Prostate gland (tissue), 2 donors: ENCODE results near the gene MVB12B. TPM values are rescaled to one million over a fixed set of nuclear protein-coding genes. Genes with fewer than 3 reads are reported as not detected.

ENCODE experiments used
- DNase-seq: peaks from one replicate; pipeline ENCODE4 v3.0.0-alpha.2; 2019; ENCODE audit warnings: low spot score
- H3K27ac ChIP-seq, 2 donors: fragments of 200-600 bp; sonication (generic); 2 replicates each; pipeline ENCODE4 v1.5.1; 2017 to 2019
- H3K27me3 ChIP-seq: fragments of 200-600 bp; sonication (generic); replicated peaks from 2 replicates; pipeline ENCODE4 v1.5.1; 2019; ENCODE audit not compliant: insufficient read depth
- H3K36me3 ChIP-seq, 2 donors: fragments of 200-600 bp; sonication (generic); 1 replicate in 1 of 2; 2 replicates in 1 of 2; pipeline versions ENCODE4 v1.5.1 to v1.8.1; 2017 to 2019
- H3K4me1 ChIP-seq: fragments of 200-600 bp; sonication (generic); replicated peaks from 2 replicates; pipeline ENCODE4 v1.5.1; 2019
- H3K4me3 ChIP-seq, 2 donors: fragments of 200-600 bp; sonication (generic); 2 replicates each; pipeline ENCODE4 v1.5.1; 2017 to 2019
- H3K9me3 ChIP-seq: fragments of 200-600 bp; sonication (generic); 2 replicates; pipeline ENCODE4 v1.5.1; 2017
- CTCF ChIP-seq, 4 experiments: fragments of 200-600 bp in 2 of 4; fragments of 450-650 bp in 2 of 4; sonication (generic) in 2 of 4; IDR thresholded peaks; 1 replicate in 3 of 4; 2 replicates in 1 of 4; pipeline ENCODE4 v1.5.1; 2016 to 2019; ENCODE audit warnings: antibody characterized with exemption in 4 of 4, mild to moderate bottlenecking in 2 of 4, moderate library complexity in 2 of 4
- POLR2A ChIP-seq: fragments of 450-650 bp; IDR thresholded peaks from one replicate; pipeline ENCODE4 v1.6.1; 2016; ENCODE audit warnings: antibody characterized with exemption, mild to moderate bottlenecking
- POLR2AphosphoS5 ChIP-seq: sonication (generic); formaldehyde crosslinking; IDR thresholded peaks from one replicate; pipeline ENCODE4 v1.6.1; 2017; ENCODE audit warnings: antibody characterized with exemption
- WGBS: methylation state at CpG from one replicate; pipeline ENCODE4 v1.1.5; 2018; 5-methylcytosine and 5-hydroxymethylcytosine counted together
- intact Hi-C: fragments of 100-400 bp; cut with DNase I; formaldehyde crosslinking; loops from one replicate; pipeline ENCODE4 v1.14.2; 2022
- total RNA-seq, 2 donors: library from RNA; depleted of rRNA; stranded (reverse); fragments of >200 nt; gene quantifications; one replicate each; pipeline ENCODE4 v1.1.0, GENCODE V29; 2016

The MVB12B gene
- total RNA-seq, 2 donors from 2014 or later = 17.3 to 28.4 TPM

GRCh38 chr9:126357074-126357473 lies 30.4 kb downstream of the MVB12B start:
- Histone ChIP-seq H3K27me3 (no peaks in the 10 kb centered on the region), H3K4me3 (no peak overlapping the region), H3K9me3 (no peaks in the 10 kb centered on the region), H3K36me3 (no peaks in the 10 kb centered on the region), H3K27ac (no peak overlapping the region), H3K4me1 (no peaks in the 10 kb centered on the region)
- WGBS = 81% methylated on average over 1 of the region's 1 CpG
- TF ChIP-seq POLR2AphosphoS5 (no peak), POLR2A (no peak), CTCF (IDR thresholded peaks at IDR 0.05) (no peak)
- DNase-seq = no peak
- intact Hi-C loops = no loop called here

GRCh38 chr9:126360073-126360472 lies 33.4 kb downstream of the MVB12B start:
- Histone ChIP-seq H3K9me3 (no peaks in the 10 kb centered on the region), H3K4me3 (no peak overlapping the region), H3K4me1 (no peaks in the 10 kb centered on the region), H3K27me3 (no peaks in the 10 kb centered on the region), H3K36me3 (no peaks in the 10 kb centered on the region), H3K27ac (no peak overlapping the region)
- 100% methylated on average over 1 of the region's 1 CpG for WGBS
- TF ChIP-seq POLR2A = no peak
- no peak for TF ChIP-seq CTCF (IDR thresholded peaks at IDR 0.05)
- no peak for TF ChIP-seq POLR2AphosphoS5
- DNase-seq = no peak
- intact Hi-C loops = no loop called here

GRCh38 chr9:126361810-126362238 lies 35.2 kb downstream of the MVB12B start:
- H3K9me3 ChIP-seq = no peaks in the 10 kb centered on the region
- no peaks in the 10 kb centered on the region for H3K36me3 ChIP-seq
- H3K27me3 ChIP-seq = no peaks in the 10 kb centered on the region
- 100% methylated on average over 3 of the region's 3 CpGs for WGBS
- TF ChIP-seq POLR2A = no peak
- no peak for TF ChIP-seq POLR2AphosphoS5
- no peak for TF ChIP-seq CTCF (IDR thresholded peaks at IDR 0.05)
- no peak overlapping the region for H3K27ac ChIP-seq
- peaks cover 4% of the 10 kb centered on the region for H3K4me1 ChIP-seq
- no peak overlapping the region for H3K4me3 ChIP-seq
- intact Hi-C loops = no loop called here
- no peak for DNase-seq

GRCh38 chr9:126363250-126363649 lies 36.6 kb downstream of the MVB12B start:
- TF ChIP-seq POLR2AphosphoS5 (no peak), CTCF (IDR thresholded peaks at IDR 0.05) (no peak), POLR2A (no peak)
- Histone ChIP-seq H3K27ac (no peak overlapping the region), H3K4me1 (peaks cover 4% of the 10 kb centered on the region), H3K4me3 (no peak overlapping the region), H3K9me3 (no peaks in the 10 kb centered on the region), H3K27me3 (no peaks in the 10 kb centered on the region), H3K36me3 (no peaks in the 10 kb centered on the region)
- WGBS = 84% methylated on average over 6 of the region's 6 CpGs
- intact Hi-C loops = no loop called here
- DNase-seq = no peak

- intact Hi-C loops = no loop called here
- Histone ChIP-seq H3K27me3 (no peaks in the 10 kb centered on the region), H3K27ac (no peak overlapping the region), H3K36me3 (no peaks in the 10 kb centered on the region), H3K9me3 (no peaks in the 10 kb centered on the region), H3K4me1 (peaks cover 4% of the 10 kb centered on the region), H3K4me3 (no peak overlapping the region)
- WGBS = 62% methylated on average over 8 of the region's 8 CpGs
- TF ChIP-seq POLR2AphosphoS5 (peak; percentile 75), POLR2A (no peak)
- peak; percentile 53 for DNase-seq
Measured at GRCh38 chr9:126363847-126364671, 37.4 kb downstream of the MVB12B start.
